Subcutaneous adipose tissue (tissue), 4 donors: ENCODE data around the gene LTBP1. TPM values are rescaled to one million over a fixed set of nuclear protein-coding genes. Genes with fewer than 3 reads are reported as not detected.

Experiments used
- CTCF ChIP-seq: fragments of 450-650 bp; IDR thresholded peaks from one replicate; pipeline ENCODE4 v1.5.1; 2016; ENCODE audit warnings: low read depth, mild to moderate bottlenecking, control low read depth, antibody characterized with exemption, moderate library complexity
- total RNA-seq, 4 donors: library from RNA; depleted of rRNA; stranded (reverse); fragments of >200 nt; gene quantifications; one replicate each; pipeline ENCODE4 v1.1.0, GENCODE V29; 2016

The LTBP1 gene
- total RNA-seq, 4 donors from 2014 or later: 11.0 to 15.5 (median 12.7) TPM

- no peak for TF ChIP-seq CTCF
Observed at GRCh38 chr2:33052361-33052735, 105.6 kb downstream of the LTBP1 start.

GRCh38 chr2:33056170-33056569, 109.4 kb downstream of the LTBP1 start:
- no peak for TF ChIP-seq CTCF

GRCh38 chr2:33058716-33059470, 112.1 kb downstream of the LTBP1 start:
- no peak for TF ChIP-seq CTCF

GRCh38 chr2:33059471-33060156, 112.9 kb downstream of the LTBP1 start:
- TF ChIP-seq CTCF: no peak

GRCh38 chr2:33060405-33060804, 113.7 kb downstream of the LTBP1 start:
- TF ChIP-seq CTCF: no peak

GRCh38 chr2:33062665-33063250, 116.0 kb downstream of the LTBP1 start:
- no peak for TF ChIP-seq CTCF

GRCh38 chr2:33064349-33064801, 117.6 kb downstream of the LTBP1 start:
- no peak for TF ChIP-seq CTCF
